ENCODE results near the gene RNASE11.
"Not testable (repeated sequence)": the region's sequence is repeated elsewhere in the genome, so short reads cannot be mapped to it uniquely, and the experiment has no call there.

Gene RNASE11

DNA sequence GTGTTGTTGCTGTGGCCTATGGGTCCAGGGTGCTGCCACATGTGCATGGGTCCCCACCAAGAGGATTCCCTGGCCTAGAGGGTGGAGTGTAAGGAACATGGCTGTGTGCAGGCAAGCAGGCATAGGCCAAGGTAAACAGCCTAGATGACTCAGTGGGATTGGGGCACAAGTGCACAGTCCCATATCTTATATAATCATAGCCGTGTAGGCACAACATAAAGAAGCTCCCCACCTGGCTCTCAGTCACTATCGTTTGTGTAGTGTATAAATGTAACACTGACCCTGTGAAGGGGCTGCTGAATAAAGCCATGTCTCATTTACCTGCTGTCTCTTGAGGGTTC is 19.1 kb upstream of the RNASE11 start:
- no peak overlapping the region for H3K4me3 Mint-ChIP-seq
- ATAC-seq = no peak
- no peaks in the 10 kb centered on the region for H3K36me3 Mint-ChIP-seq
- peaks cover 12% of the 10 kb centered on the region for H3K4me1 Mint-ChIP-seq
- H3K27me3 Mint-ChIP-seq = no peaks in the 10 kb centered on the region
- H3K9me3 Mint-ChIP-seq = no peaks in the 10 kb centered on the region
- no peak overlapping the region for H3K27ac Mint-ChIP-seq

DNA sequence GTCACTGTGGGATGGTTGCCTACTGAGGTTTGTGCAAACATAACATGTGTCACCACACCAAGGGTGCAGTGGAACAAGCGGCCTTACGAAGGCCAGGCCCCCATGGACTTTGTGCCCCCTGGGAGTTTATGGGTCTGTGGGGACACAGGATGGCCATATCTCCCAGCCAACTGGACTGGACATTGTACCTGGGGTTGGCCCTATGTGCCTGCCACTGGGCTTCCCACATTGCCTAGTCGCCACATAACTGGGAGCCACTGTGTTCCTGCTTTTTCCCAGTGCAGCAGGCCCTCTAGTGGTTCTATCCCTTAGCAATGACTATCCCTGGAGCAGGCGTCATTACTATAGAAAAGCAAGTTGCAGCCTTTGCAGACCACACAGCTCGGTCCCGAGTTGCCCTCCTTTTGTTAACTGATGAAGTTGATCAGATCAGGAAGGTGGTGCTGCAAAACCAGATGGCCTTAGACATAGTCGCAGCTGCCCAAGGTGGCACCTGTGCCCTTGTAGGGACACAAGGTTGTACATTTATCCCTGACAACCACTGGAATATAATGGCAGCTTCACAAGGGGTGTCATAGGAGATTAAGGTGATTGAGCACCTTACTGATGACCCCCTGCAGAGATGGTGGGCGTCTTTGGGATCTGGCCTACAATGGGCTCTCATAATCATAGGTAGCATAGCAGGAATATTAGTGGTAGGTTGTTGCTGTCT is 18.5 kb upstream of the RNASE11 start:
- Mint-ChIP-seq H3K27me3 (no peaks in the 10 kb centered on the region), H3K9me3 (no peaks in the 10 kb centered on the region), H3K27ac (no peak overlapping the region), H3K4me3 (no peak overlapping the region), H3K4me1 (peaks cover 12% of the 10 kb centered on the region), H3K36me3 (no peaks in the 10 kb centered on the region)
- no peak for ATAC-seq

DNA sequence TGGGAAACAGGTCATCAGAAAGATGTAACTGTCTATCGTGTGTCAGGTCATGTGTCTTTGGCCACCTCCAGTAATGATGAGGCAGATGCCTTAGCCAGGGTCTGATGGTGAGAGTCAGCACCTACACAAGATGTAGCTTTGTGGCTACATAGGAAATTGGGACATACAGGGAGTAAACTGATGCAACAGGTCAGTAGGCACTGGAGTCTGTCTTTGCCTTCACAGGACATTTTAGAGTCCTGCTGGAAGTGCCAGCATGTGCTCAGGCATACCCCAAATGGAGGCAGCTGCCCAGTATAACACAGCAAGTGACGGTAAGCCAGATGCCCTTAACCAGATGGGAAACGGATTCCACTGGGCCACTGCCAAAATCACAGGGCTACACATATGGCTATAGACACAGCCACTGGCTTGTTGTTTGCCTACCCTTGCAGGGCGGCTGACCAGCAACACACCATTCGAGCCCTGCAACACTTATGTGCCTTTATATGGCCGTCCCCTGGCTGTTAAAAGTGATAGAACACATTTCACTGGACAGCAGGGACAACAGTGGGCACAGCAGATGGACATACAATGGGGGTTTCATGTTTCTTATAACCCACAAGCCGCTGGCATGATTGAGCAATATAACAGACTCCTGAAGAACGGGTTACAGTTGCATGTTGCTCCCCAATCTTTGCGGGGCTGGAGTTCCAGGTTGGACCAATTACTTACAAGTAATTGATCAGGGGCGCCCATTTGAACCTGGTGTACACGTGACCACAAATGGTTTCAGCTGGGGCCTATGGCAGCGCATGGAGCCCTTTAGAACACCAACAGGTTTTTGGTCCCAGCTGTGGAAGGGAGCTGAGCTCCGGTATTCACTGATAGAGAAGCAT is 16.3 kb upstream of the RNASE11 start:
- Mint-ChIP-seq H3K36me3 (no peaks in the 10 kb centered on the region), H3K4me1 (peaks cover 12% of the 10 kb centered on the region), H3K27ac (no peak overlapping the region), H3K27me3 (no peaks in the 10 kb centered on the region), H3K4me3 (no peak overlapping the region), H3K9me3 (no peaks in the 10 kb centered on the region)
- ATAC-seq = no peak

DNA sequence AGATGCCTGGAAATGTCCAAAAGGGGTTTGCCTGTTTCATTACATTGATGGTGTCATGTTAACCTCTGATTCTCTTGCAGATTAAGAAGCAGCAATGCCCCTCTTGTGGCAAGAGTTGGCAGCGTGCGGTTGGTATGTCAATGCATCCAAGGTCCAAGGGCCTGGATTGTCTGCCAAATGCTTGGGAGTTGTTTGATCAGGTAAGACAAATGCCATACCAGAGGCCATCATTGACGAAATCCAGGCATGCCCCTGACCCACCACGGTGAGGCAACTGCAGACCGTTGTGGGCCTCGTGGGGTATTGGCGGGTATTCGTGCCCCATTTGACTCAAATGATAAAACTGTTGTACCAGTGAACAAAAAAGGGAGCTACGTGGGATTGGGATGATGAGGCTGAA is 14.8 kb upstream of the RNASE11 start:
- H3K4me3 Mint-ChIP-seq = no peak overlapping the region
- H3K4me1 Mint-ChIP-seq = peaks cover under 1% of the 10 kb centered on the region
- H3K9me3 Mint-ChIP-seq = no peaks in the 10 kb centered on the region
- no peak for ATAC-seq
- no peak overlapping the region for H3K27ac Mint-ChIP-seq
- H3K27me3 Mint-ChIP-seq = no peaks in the 10 kb centered on the region
- H3K36me3 Mint-ChIP-seq = no peaks in the 10 kb centered on the region

DNA sequence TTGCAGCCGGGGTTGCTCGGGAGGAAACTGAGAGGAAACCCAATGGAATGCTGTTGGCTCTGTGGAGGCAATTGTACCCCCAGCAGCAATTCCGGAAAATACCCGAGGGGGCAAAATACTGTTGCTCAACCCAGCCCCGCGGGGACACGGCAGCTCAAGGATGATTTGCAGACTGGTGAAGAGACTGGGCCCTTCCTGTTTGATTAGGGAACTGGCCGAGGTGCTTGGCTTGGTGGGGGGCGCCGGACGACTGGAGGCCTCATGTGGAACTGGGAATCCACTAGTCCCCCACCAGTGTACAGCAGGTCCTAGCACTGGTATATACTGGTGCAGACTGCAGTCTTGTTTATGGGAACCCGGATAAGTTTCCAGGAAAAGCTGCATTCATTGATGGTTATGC is 13.7 kb upstream of the RNASE11 start:
- ATAC-seq = no peak
- H3K9me3 Mint-ChIP-seq = no peaks in the 10 kb centered on the region
- H3K36me3 Mint-ChIP-seq = no peaks in the 10 kb centered on the region
- no peaks in the 10 kb centered on the region for H3K4me1 Mint-ChIP-seq
- no peak overlapping the region for H3K4me3 Mint-ChIP-seq
- no peak overlapping the region for H3K27ac Mint-ChIP-seq
- H3K27me3 Mint-ChIP-seq = no peaks in the 10 kb centered on the region

DNA sequence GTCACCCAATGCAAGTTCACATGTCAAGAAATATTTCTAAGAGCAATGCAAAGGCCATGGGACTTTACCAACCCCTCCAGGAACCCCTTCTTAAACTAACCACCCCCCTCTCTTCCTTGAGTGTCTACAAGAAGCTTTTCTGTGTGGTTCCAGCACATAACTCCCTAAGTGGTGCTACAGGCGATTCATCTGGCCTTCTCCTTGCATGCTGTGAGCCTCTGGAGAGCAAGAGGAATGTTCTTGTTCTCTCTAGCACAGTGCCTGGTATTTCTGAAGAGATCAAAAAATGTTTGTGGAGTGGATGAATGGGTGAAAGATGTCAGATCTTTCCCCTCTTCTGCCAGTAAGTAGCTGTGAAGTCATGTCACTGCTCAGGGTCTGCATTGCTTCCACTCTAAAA is 9.3 kb upstream of the RNASE11 start:
- no peak for ATAC-seq
- H3K27me3 Mint-ChIP-seq = peaks cover 10% of the 10 kb centered on the region
- no peaks in the 10 kb centered on the region for H3K36me3 Mint-ChIP-seq
- H3K9me3 Mint-ChIP-seq = no peaks in the 10 kb centered on the region
- H3K27ac Mint-ChIP-seq = no peak overlapping the region
- H3K4me3 Mint-ChIP-seq = no peak overlapping the region
- no peaks in the 10 kb centered on the region for H3K4me1 Mint-ChIP-seq

DNA sequence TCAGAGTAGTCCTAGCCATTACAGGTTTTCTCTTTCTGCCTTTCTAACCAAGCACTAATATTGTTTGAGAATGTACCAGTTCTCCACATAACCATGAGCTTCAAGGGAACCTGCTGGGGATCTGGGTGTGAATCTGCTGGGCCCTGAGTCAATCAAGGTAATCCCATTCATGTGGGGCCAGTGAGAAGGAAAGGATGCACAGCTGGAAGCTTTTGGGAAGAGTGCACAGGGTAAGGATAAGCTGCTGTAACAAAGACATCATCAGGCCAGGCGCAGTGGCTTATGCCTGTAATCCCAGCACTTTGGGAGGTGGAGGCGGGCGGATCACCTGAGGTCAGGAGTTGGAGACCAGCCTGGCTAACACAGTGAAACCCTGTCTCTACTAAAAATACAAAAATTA is 7.9 kb upstream of the RNASE11 start:
- not testable (repeated sequence) for H3K9me3 Mint-ChIP-seq, H3K27ac Mint-ChIP-seq, H3K4me3 Mint-ChIP-seq, H3K36me3 Mint-ChIP-seq, H3K4me1 Mint-ChIP-seq, ATAC-seq
- H3K27me3 Mint-ChIP-seq = peaks cover 10% of the 10 kb centered on the region

DNA sequence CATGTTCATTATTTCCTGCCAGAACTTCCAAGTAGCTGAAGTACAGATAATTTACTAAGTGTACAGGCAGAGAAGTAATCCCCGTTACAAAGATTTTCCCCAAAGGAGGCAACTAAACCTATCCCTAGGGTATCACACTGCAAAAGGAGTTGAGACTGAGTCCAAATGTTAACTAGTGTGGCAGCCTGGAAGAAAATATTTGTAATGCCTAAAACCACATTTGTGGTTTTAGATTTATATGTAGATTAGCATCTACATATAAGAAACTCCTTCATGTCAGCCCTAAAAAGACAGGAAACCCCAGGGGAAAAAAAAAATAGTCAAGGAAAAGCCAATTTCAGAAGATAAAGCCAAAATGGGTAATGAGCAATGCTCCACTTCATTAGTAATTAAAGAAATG is 4.8 kb upstream of the RNASE11 start:
- Mint-ChIP-seq H3K9me3 (no peaks in the 10 kb centered on the region), H3K27ac (no peak overlapping the region), H3K4me1 (no peaks in the 10 kb centered on the region), H3K4me3 (no peak overlapping the region), H3K27me3 (peaks cover 11% of the 10 kb centered on the region), H3K36me3 (no peaks in the 10 kb centered on the region)
- no peak for ATAC-seq

DNA sequence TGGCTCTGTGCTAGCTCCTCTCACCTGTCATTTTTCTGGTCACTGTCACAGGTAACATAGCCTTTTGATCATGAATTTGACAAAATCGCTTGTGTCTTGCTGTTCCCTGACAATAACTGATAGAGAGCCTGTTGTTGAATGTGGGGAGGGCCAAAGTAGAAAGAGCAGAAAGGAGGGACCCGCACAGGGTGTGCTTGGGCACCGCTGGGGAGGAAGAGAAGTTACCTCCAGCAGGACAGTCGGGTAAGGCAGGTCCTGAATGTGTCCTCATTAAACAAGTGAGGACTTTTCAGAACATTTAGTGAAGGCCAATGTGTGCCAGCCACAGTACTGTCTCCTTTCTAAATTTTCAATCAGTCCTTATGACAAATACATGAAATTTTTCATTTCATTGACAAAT is 3.4 kb upstream of the RNASE11 start, which contains the start of gene RNASE12:
Gene RNASE12, minus strand, starts transcription at position 142 of the 400 bp plus-strand sequence. CDS start 653 bp downstream, outside the sequence.
- H3K4me3 Mint-ChIP-seq = no peak within 1 kb of the TSS
- no peaks in the 10 kb centered on the region for H3K9me3 Mint-ChIP-seq
- no peak for ATAC-seq

DNA sequence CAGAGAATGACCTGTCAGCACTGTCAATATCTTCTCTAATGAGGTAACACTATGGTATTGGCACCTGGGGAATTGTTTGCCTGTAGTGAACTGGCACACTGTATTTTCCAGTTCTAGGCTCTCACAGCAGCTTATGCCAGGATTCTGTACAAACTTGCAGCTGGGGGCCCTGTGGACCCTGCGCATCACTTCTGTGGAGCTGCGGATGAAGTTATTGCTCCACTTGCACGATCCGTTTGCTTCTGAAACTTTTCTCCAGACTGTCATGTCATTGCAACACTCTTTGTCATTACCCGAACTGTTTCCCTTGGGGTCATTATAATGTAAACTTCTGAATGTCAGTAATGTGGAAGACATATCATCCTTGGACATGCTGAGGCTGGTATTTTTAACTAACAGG is 3.9 kb downstream of the RNASE11 start:
- Mint-ChIP-seq H3K27me3 (peaks cover 22% of the 10 kb centered on the region), H3K4me3 (no peak overlapping the region), H3K27ac (no peak overlapping the region), H3K36me3 (no peaks in the 10 kb centered on the region), H3K9me3 (peaks cover 6% of the 10 kb centered on the region), H3K4me1 (no peaks in the 10 kb centered on the region)
- no peak for ATAC-seq

More for the DNA sequence above, 3.4 kb upstream of the RNASE11 start, which contains the start of gene RNASE12:
- Mint-ChIP-seq H3K36me3 (no peaks in the 10 kb centered on the region), H3K27me3 (peaks cover 24% of the 10 kb centered on the region), H3K4me1 (no peaks in the 10 kb centered on the region), H3K27ac (no peak within 1 kb of the TSS)

DNA sequence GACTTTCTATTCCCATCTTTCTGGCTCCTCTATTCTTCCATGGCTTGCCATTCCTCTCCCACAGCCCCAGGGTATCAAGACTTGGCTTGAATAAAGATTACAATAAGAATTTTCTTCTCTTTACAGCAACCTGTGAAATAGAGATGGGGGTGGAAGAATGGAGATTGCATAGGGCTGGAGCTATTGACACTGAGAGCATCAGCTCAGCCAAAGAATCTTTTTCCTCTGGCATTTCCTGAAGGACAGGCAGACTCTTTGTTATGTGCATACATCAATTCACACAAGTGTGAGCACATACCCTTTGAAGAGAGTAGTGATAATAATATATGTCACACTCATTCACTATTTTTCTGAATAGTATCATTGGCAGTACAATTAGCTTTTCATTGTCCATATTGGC is 4.7 kb downstream of the RNASE11 start:
- Mint-ChIP-seq H3K27me3 (peaks cover 22% of the 10 kb centered on the region), H3K36me3 (no peaks in the 10 kb centered on the region), H3K4me3 (no peak overlapping the region), H3K9me3 (peaks cover 6% of the 10 kb centered on the region), H3K4me1 (no peaks in the 10 kb centered on the region), H3K27ac (no peak overlapping the region)
- ATAC-seq = no peak

DNA sequence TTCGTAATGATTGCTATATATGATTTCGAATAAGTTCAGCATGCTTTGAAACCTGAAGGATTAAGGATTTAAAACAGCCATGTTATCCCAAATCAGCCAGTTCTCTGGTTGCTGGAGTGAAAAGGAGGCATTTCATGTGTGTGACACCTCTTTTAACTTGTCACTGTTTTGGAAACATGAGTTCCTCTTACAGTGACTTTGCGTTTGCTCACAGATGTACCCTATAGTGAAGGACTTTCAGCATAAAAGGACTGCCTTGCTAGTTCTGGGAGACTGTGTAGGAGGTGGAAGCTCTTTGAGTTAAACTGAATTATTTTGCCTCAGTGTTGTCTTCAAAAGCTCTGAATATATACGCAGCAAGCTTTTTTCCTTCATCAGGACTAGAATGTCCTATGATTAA is 7.6 kb downstream of the RNASE11 start:
- no peaks in the 10 kb centered on the region for H3K4me1 Mint-ChIP-seq
- H3K9me3 Mint-ChIP-seq = no peaks in the 10 kb centered on the region
- H3K36me3 Mint-ChIP-seq = no peaks in the 10 kb centered on the region
- H3K27ac Mint-ChIP-seq = no peak overlapping the region
- H3K27me3 Mint-ChIP-seq = no peaks in the 10 kb centered on the region
- no peak for ATAC-seq
- no peak overlapping the region for H3K4me3 Mint-ChIP-seq

DNA sequence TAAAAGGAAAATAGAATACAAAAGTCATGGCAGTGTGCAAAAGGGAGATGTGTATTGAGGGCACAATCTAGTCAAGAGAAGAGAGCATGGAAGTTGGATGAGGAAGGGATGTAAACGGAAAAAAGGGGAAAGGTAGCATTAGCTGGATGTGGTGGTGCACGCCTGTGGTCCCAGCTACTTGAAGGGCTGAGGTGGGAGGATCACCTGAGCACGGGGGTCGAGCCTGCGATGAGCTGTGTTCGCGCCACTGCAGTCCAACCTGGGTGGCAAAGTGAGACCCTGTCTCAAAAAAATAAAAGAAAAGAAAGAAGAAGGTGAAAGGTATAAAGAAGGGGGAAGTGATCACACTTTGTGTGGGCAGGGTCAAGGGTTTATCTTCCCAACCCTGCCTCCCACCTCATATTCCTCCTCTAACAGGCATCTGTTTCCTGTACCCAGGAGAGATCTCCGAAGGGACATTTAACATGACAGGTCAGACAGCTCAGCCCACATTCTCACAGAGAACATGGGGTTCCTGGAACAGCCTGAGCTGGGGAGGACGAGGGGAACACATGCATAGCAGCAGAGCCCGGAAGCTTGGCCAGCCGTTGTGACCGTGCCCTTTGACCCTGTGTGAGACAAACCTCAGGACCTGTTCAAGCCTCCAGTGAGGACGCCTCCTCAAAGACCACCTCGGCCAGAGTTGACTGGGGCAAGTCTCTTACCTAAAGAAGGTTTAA is 8.9 kb downstream of the RNASE11 start:
- H3K9me3 Mint-ChIP-seq = no peaks in the 10 kb centered on the region
- H3K36me3 Mint-ChIP-seq = no peaks in the 10 kb centered on the region
- H3K4me1 Mint-ChIP-seq = no peaks in the 10 kb centered on the region
- no peak overlapping the region for H3K4me3 Mint-ChIP-seq
- H3K27me3 Mint-ChIP-seq = peaks cover 10% of the 10 kb centered on the region
- no peak overlapping the region for H3K27ac Mint-ChIP-seq
- ATAC-seq = peak; percentile 31

DNA sequence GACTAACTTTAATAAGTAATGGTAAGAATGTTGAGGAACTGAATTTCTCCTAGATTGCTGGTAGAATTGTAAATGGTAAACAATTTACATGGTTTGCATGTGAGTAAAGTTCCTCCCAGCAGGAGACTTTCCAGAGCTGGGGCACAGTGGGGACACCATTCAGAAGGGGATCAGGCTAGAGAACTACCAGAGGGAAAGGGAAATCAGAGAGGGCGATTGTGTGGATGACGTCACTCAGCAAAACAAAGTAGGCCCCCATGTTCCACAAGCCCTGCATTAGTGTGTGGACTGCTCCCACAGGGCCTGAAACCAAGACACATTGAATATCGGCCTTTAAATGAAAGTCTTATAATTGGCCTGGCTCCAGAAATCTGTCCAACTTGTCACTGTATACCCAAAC is 9.5 kb downstream of the RNASE11 start:
- no peaks in the 10 kb centered on the region for H3K9me3 Mint-ChIP-seq
- H3K27ac Mint-ChIP-seq = no peak overlapping the region
- H3K27me3 Mint-ChIP-seq = peaks cover 10% of the 10 kb centered on the region
- no peaks in the 10 kb centered on the region for H3K4me1 Mint-ChIP-seq
- H3K36me3 Mint-ChIP-seq = no peaks in the 10 kb centered on the region
- ATAC-seq = no peak
- H3K4me3 Mint-ChIP-seq = no peak overlapping the region

DNA sequence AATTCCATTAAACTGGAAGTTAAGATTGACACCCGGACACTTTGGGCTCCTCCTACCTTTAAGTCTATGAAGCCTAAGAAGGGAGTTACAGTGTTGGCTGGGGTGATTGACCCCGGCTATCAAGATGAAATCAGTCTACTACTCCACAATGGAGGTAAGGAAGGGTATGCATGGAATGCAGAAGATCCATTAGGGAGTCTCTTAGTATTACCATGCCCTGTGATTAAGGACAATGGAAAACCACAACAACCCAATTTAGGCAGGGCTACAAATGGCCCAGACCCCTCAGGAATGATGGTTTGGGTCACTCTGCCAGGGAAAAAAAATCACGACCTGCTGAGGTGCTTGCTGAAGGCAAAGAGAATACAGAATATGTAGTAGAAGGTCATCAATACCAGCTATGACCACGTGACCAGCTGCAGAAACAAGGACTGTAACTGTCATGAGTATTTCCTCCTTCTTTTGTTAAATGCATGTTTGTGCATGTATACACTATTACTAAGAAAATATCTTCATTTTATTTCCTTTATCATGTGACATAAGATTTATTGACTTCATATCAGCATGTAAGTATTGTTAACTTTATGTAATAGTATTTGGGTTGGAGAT is 15.3 kb downstream of the RNASE11 start:
- H3K36me3 Mint-ChIP-seq = peaks cover 11% of the 10 kb centered on the region
- H3K27me3 Mint-ChIP-seq, H3K4me1 Mint-ChIP-seq, H3K4me3 Mint-ChIP-seq, H3K27ac Mint-ChIP-seq, H3K9me3 Mint-ChIP-seq, ATAC-seq: not testable (repeated sequence)

Data from stimulated activated memory B cell treated with anti-CD40 and anti-IgM and Interleukin-4, amounts not matched to agents 10 μg/mL and 1 μg/mL and 100 μg/mL, for 72 hours (primary cell).